IMR-90 (cell line): ENCODE data around the gene C15orf62. TPM values are rescaled to one million over a fixed set of nuclear protein-coding genes. Genes with fewer than 3 reads are reported as not detected.

ENCODE experiments used
- ATAC-seq: fragments of 200-7000 bp; cut with Tn5 transposase; 2 replicates; pipeline ENCODE4 v1.9.1; 2020; ENCODE audit warnings: low read depth, mild to moderate bottlenecking, moderate library complexity
- BruUV-seq: library from RNA; stranded (reverse); fragments of 400-500 nt; replicated peaks from 2 replicates; lab custom pipeline; 2021; lab: Mats Ljungman, UMichigan
- CTCF ChIA-PET: fragments of 300-600 bp; formaldehyde crosslinking; extraction: SDS; loops from one replicate; lab custom pipeline; 2021; ENCODE audit warnings: antibody characterized with exemption; lab: Yijun Ruan, JAX
- POLR2A ChIA-PET: fragments of 300-600 bp; sonication (Branson Sonifier 250); formaldehyde crosslinking; loops from one replicate; lab custom pipeline; 2022; ENCODE audit warnings: antibody characterized with exemption; ENCODE audit not compliant: unreplicated experiment; lab: Charles Lee
- DNase-seq: peaks from one replicate; pipeline ENCODE4 v3.0.0; 2013
- H2AFZ ChIP-seq: replicated peaks from 2 replicates; pipeline ENCODE3; 2013; ENCODE audit warnings: low read length, mild to moderate bottlenecking; ENCODE audit not compliant: poor library complexity
- H2AK5ac ChIP-seq: 2 replicates; pipeline ENCODE4 v1.6.1; 2013; ENCODE audit warnings: low read depth, low read length, inconsistent platforms
- H2AK9ac ChIP-seq: replicated peaks from 2 replicates; pipeline ENCODE3; 2013; ENCODE audit warnings: mild to moderate bottlenecking, low read depth, low read length, moderate library complexity; ENCODE audit not compliant: poor library complexity
- H2BK120ac ChIP-seq: 2 replicates; pipeline ENCODE4 v1.6.1; 2013; ENCODE audit warnings: low read depth, low read length, inconsistent platforms
- H2BK15ac ChIP-seq: 3 replicates; pipeline ENCODE4 v1.6.1; 2013; ENCODE audit warnings: low read depth, low read length, inconsistent platforms
- H2BK20ac ChIP-seq: 2 replicates; pipeline ENCODE4 v1.6.1; 2013; ENCODE audit warnings: low read depth, mild to moderate bottlenecking, inconsistent platforms, low read length, moderate library complexity
- H2BK5ac ChIP-seq: 2 replicates; pipeline ENCODE4 v1.6.1; 2013; ENCODE audit warnings: mild to moderate bottlenecking, low read depth, low read length, inconsistent platforms; ENCODE audit not compliant: poor library complexity, severe bottlenecking
- H3K14ac ChIP-seq: replicated peaks from 2 replicates; pipeline ENCODE4 v1.6.1; 2013; ENCODE audit warnings: low read depth, low read length, inconsistent platforms
- H3K18ac ChIP-seq: 2 replicates; pipeline ENCODE4 v1.6.1; 2013; ENCODE audit warnings: low read depth, low read length, control low read depth
- H3K23ac ChIP-seq: 2 replicates; pipeline ENCODE4 v1.6.1; 2013; ENCODE audit warnings: low read depth, low read length, inconsistent platforms
- H3K27ac ChIP-seq: 2 replicates; pipeline ENCODE4 v1.5.1; 2013; ENCODE audit warnings: mild to moderate bottlenecking, control low read depth, low read length; ENCODE audit not compliant: insufficient read depth
- H3K27me3 ChIP-seq: 2 replicates; pipeline ENCODE4 v1.6.1; 2013; ENCODE audit warnings: low read length; ENCODE audit not compliant: control insufficient read depth, insufficient read depth
- H3K36me3 ChIP-seq: 2 replicates; pipeline ENCODE4 v1.6.1; 2013; ENCODE audit warnings: low read length, mixed read lengths; ENCODE audit not compliant: control insufficient read depth, insufficient read depth
- H3K4ac ChIP-seq: 2 replicates; pipeline ENCODE4 v1.6.1; 2013; ENCODE audit warnings: low read depth, low read length, inconsistent platforms
- H3K4me1 ChIP-seq: 2 replicates; pipeline ENCODE4 v1.6.1; 2013; ENCODE audit warnings: low read length, mixed read lengths; ENCODE audit not compliant: control insufficient read depth, insufficient read depth
- H3K4me2 ChIP-seq: 2 replicates; pipeline ENCODE4 v1.6.1; 2013; ENCODE audit warnings: low read depth, mild to moderate bottlenecking, control low read depth, low read length, moderate library complexity
- H3K4me3 ChIP-seq: 2 replicates; pipeline ENCODE4 v1.5.1; 2013; ENCODE audit warnings: low read depth, mild to moderate bottlenecking, control low read depth, low read length, moderate library complexity; ENCODE audit not compliant: insufficient read depth
- H3K56ac ChIP-seq: 2 replicates; pipeline ENCODE4 v1.6.1; 2013; ENCODE audit warnings: low read length, inconsistent platforms; ENCODE audit not compliant: insufficient read depth; ENCODE audit errors: extremely low read depth
- H3K79me1 ChIP-seq, 2 experiments: 2 replicates each; pipeline ENCODE4 v1.6.1; 2013; ENCODE audit warnings: low read length in 2 of 2, inconsistent platforms in 1 of 2, low read depth in 1 of 2
- H3K9ac ChIP-seq: 2 replicates; pipeline ENCODE4 v1.6.1; 2013; ENCODE audit warnings: low read depth, low read length, control low read depth
- H3K9me1 ChIP-seq: 2 replicates; pipeline ENCODE4 v1.6.1; 2013; ENCODE audit warnings: low read length, inconsistent platforms; ENCODE audit not compliant: insufficient read depth
- H3K9me3 ChIP-seq: 2 replicates; pipeline ENCODE4 v1.6.1; 2013; ENCODE audit warnings: low read length; ENCODE audit not compliant: control insufficient read depth, insufficient read depth
- H4K20me1 ChIP-seq: 2 replicates; pipeline ENCODE4 v1.6.1; 2013; ENCODE audit warnings: low read length, inconsistent platforms; ENCODE audit not compliant: insufficient read depth
- H4K5ac ChIP-seq: 2 replicates; pipeline ENCODE4 v1.6.1; 2013; ENCODE audit warnings: mild to moderate bottlenecking, low read depth, low read length, control low read depth
- H4K8ac ChIP-seq, 2 experiments: 2 replicates each; pipeline ENCODE4 v1.6.1; 2013; ENCODE audit warnings: low read depth in 2 of 2, low read length in 2 of 2, control low read depth in 1 of 2, inconsistent platforms in 1 of 2
- H4K91ac ChIP-seq: 2 replicates; pipeline ENCODE4 v1.6.1; 2013; ENCODE audit warnings: low read depth, low read length, inconsistent platforms; ENCODE audit not compliant: insufficient read depth
- RFX5 ChIP-seq: IDR thresholded peaks from 2 replicates; pipeline ENCODE4 v1.8.0; 2012; ENCODE audit warnings: low read depth, mild to moderate bottlenecking, low read length, moderate library complexity
- WGBS, 2 experiments: methylation state at CpG; one replicate each; pipeline versions ENCODE4 v1.1.5 to v1.1.7; 2013; ENCODE audit warnings: missing lambda C conversion rate in 2 of 2; ENCODE audit not compliant: insufficient read length in 1 of 2; ENCODE audit errors: extremely low coverage in 2 of 2; 5-methylcytosine and 5-hydroxymethylcytosine counted together
- dilution Hi-C: fragments of 300-500 bp; cut with HindIII; formaldehyde crosslinking; loops from one replicate; pipeline ENCODE4 v1.14.3; 2018; ENCODE audit warnings: low sequenced_read_pairs; ENCODE audit not compliant: unreplicated experiment
- in situ Hi-C: fragments of 300-500 bp; cut with MboI; formaldehyde crosslinking; loops from 3 replicates; pipeline ENCODE4 v1.14.3; 2019; ENCODE audit warnings: low sequenced_read_pairs, inconsistent platforms, mixed read lengths
- intact Hi-C: fragments of 100-400 bp; cut with micrococcal nuclease; formaldehyde crosslinking; loops from 2 replicates; pipeline ENCODE4 v1.10.0; 2022
- polyA plus RNA-seq, 3 experiments: library from polyadenylated mRNA; depleted of rRNA; stranded (reverse); fragments of >200 nt; gene quantifications; 2 replicates each; pipeline ENCODE4 v1.2.3, GENCODE V29; 2012; ENCODE audit warnings: low replicate concordance in 1 of 3
- total RNA-seq: library from RNA; depleted of rRNA; stranded (reverse); fragments of >200 nt; gene quantifications from 2 replicates; pipeline ENCODE4 v1.2.3, GENCODE V29; 2012

C15orf62 gene
- total and polyA plus RNA-seq, 2 of the 4 experiments (the other 2 are of a cell fraction) = not detected

GRCh38 chr15:40815042-40815698 is 45.4 kb downstream of the C15orf62 start:
- H3K27me3 ChIP-seq = no peaks in the 10 kb centered on the region
- no peak overlapping the region for H4K8ac ChIP-seq
- H4K5ac ChIP-seq = no peak overlapping the region
- 0 out of 2 replicates have a peak, but pooled peaks cover 4% of the 10 kb centered on the region for H3K9me1 ChIP-seq
- no peak overlapping the region for H3K18ac ChIP-seq
- H3K27ac ChIP-seq = no peak overlapping the region
- H2BK120ac ChIP-seq = no peak overlapping the region
- intact Hi-C loops = no loop called here
- H3K4ac ChIP-seq = no peak overlapping the region
- dilution Hi-C loops = no loop called here
- no peak overlapping the region for H3K14ac ChIP-seq
- no peak overlapping the region for H4K91ac ChIP-seq
- H3K36me3 ChIP-seq = peaks cover 21% of the 10 kb centered on the region
- no peak overlapping the region for H3K23ac ChIP-seq
- ChIA-PET CTCF (interaction anchor here (1.1 kb wide), 1 partner anchor 79 kb away, joined by 3 read pairs; the partner anchor contains the start of gene VPS18), POLR2A (no interaction called here)
- BruUV-seq = no TSS peak
- H3K9me3 ChIP-seq = no peaks in the 10 kb centered on the region
- no peak overlapping the region for H2AK5ac ChIP-seq
- H2AFZ ChIP-seq = no peak overlapping the region
- no peak overlapping the region for H3K9ac ChIP-seq
- no peak for DNase-seq
- no peak overlapping the region for H3K4me2 ChIP-seq
- no peak overlapping the region for H2BK15ac ChIP-seq
- no peak overlapping the region for H2AK9ac ChIP-seq
- no peak overlapping the region for H2BK20ac ChIP-seq
- no peak overlapping the region for H2BK5ac ChIP-seq
- H3K4me1 ChIP-seq = no peaks in the 10 kb centered on the region
- ATAC-seq = peak; percentile 51
- TF ChIP-seq RFX5 = no peak
- no peak overlapping the region for H3K4me3 ChIP-seq
- 80% methylated on average over 1 of the region's 4 CpGs; no CpG with 5 or more reads in 1 of the 2 experiments for WGBS, 2 experiments
- H4K20me1 ChIP-seq = no peaks in the 10 kb centered on the region
- in situ Hi-C loops = no loop called here
- H3K79me1 ChIP-seq = no peaks in the 10 kb centered on the region
- no peak overlapping the region for H3K56ac ChIP-seq
